HG02610 (cell line): ENCODE results near the gene CNTNAP5.
"Not testable (repeated sequence)": the region's sequence is repeated elsewhere in the genome, so short reads cannot be mapped to it uniquely, and the experiment has no call there.

Experiments used
- ATAC-seq: cut with Tn5 transposase; IDR thresholded peaks from one replicate; pipeline ENCODE4 v1.9.1; 2021; ENCODE audit warnings: mild to moderate bottlenecking, moderate library complexity; ENCODE audit not compliant: unreplicated experiment

The CNTNAP5 gene

DNA sequence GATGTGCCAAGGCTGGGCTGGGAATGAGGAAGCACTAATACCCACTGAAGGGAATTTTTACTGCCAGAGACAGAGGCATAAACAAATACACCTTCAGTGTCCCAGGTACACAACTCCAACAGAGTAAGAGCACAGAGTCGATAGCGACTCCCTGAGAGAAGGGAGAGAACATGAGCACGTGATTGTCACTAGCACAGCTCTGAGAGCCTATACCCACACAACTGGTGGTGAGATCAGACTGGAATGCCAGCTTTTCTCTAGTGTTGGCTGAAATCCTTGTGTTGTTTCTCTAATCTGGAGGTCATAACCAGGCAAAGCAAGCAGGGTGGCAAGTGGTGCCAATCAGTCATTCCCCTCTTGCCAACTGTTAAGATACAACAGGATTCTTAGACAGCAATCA, 377.2 kb downstream of the CNTNAP5 start:
- ATAC-seq: no peak

DNA sequence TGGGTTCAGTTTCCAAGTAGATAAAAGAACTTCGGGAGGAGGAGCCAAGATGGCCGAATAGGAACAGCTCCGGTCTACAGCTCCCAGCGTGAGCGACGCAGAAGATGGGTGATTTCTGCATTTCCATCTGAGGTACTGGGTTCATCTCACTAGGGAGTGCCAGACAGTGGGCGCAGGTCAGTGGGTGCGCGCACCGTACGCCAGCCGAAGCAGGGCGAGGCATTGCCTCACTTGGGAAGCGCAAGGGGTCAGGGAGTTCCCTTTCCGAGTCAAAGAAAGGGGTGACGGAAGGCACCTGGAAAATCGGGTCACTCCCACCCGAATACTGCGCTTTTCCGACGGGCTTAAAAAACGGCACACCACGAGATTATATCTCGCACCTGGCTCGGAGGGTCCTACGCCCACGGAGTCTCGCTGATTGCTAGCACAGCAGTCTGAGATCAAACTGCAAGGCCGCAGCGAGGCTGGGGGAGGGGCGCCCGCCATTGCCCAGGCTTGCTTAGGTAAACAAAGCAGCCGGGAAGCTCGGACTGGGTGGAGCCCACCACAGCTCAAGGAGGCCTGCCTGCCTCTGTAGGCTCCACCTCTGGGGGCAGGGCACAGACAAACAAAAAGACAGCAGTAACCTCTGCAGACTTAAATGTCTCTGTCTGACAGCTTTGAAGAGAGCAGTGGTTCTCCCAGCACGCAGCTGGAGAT, 382.9 kb downstream of the CNTNAP5 start:
- ATAC-seq: not testable (repeated sequence)

DNA sequence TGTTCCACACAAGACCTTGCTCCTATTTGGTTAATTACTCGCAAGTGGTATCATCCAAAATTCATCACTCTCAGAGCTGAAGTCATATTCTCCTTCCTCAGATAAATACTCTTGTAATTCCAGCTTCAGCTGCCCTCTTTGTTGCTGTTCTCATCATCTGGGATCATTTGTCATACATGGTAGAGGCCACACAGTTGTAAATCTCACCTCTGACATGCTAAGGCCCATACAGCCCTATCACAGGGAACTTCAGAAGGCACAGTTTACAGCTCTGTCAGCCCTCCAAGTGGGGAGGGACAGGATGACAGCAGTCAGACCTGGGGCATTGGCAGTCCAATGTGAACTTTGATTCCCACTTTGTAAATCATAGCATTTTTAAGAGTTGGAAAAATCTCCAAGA, 399.0 kb downstream of the CNTNAP5 start:
- no peak for ATAC-seq

DNA sequence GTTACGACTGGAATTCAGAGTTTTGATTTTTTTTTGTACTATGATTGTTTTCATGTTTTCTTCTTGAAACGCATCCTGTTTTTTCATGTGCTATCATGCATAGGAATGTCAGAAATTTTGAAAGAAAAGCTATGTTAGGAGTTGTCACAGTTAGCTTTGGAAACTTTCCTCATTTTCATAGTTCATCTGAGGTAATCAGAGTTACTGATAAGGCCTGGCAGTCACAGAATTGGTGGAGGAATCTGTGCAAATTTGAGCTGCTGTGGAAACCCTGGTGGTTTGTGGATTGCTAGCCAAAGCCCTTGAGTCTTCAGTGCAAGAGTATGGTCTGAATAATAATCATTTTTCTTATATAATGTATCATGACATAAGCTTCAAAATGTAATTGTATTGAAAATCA, 401.0 kb downstream of the CNTNAP5 start:
- no peak for ATAC-seq

DNA sequence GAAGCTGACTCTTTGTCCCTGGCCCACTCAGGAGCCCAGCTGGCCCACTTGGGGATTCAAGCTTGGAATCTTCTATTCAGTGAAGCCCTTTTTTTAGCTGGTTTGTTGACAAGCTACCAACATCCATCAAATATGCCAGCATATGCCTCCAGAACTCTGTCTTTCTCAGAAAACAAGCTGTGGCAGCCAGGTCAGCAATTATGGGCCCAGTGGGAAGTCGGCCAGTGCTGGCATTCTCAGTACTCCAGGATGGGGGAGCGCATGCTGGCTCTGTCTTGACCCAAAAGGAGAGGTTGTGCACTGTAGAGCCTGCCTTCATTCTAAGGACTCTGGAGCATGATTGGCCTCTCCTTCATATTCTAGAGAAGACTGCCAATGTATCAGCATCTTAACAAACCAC, 401.5 kb downstream of the CNTNAP5 start:
- no peak for ATAC-seq

DNA sequence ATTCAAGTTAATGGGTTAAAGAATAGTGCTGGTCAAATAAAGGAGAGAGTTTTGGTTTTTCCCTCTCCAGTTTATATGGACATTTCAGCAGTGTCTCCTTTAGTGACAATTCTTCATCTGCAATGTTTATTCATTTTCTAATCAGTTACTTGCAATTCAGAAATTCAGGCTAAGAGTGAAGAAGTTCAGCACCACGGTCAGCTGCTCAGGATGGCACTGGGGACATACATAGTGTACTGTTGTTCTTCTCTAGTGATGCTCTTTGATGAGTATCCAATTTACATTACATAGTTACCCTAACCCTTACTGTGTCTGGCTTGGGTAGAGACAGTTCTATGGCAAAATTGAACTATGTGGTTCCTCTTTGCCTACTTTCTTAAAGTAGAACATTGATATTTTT, 412.7 kb downstream of the CNTNAP5 start:
- ATAC-seq: no peak

DNA sequence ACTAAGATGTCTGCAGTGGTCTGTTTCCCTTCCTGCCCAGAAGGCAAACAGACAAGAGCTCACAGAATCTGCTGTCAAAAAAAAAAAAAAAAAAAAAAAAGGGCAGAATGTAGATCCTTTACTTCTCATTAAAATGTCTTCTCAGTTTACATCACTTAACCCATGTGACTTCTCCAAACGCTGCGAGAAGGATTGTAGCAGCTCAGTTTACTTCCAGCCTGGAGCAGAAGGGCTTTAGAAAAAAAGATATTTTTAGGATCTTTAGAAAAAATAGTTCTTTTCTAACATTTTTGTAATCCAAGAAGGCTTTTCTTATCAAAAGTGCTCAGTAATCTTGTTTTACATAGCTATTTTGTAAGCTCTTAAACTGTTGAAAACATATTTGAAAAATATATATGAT, 425.4 kb downstream of the CNTNAP5 start:
- no peak for ATAC-seq

DNA sequence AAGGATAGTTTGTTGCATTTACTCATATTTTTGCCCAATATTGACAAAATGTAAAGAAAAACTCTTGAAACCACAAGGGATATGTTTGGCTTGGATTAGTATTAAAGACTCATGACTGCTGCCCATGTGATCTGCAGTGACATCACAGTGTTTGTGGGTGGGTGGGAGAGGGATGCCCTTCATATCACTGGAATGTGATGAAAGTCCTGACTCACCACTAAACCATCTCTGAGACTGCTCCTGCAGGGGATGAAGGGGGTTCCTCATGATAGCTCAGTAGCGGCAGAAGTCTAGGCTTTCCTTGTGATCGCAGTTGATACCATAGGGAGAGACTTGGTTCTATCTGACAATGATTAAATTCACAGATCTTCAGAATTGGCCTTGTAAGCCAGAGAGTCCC, 451.2 kb downstream of the CNTNAP5 start:
- no peak for ATAC-seq

DNA sequence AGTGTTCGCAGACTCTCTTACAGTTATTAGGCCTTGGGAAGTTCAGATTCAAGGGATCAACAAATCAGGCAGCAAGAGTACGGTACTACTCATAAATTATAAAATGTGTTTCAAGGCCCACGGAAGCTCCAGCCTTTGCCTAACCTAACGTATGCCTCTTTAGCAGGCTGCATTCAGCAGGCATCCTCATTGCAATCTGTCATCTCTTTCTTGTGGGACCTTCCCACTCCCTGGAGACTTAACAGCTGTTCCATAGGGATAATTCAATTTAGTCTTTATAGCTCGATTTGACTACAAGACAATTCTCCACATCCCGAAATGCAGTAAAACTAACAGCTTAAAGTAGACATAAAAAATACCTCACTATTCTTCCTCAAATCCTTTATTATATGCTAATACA, 453.7 kb downstream of the CNTNAP5 start:
- no peak for ATAC-seq

DNA sequence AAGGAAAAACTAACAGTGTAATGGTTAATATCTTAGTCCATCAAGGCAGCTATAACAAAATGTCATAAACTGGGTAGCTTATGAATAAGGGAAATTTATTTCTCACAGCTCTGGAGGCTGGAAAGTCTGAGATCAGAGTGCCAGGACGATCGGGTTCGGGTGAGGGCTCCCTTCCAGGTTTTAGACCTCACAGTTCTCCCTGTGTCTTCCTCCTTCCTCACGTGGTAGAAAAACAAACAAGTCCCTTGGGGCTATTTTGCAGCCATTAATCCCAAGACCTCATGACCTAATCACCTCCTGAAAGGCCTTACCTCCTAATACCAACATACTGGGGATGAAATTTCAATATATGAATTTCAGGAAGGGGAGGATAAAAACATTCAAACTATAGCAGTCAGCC, 455.9 kb downstream of the CNTNAP5 start:
- ATAC-seq: no peak

DNA sequence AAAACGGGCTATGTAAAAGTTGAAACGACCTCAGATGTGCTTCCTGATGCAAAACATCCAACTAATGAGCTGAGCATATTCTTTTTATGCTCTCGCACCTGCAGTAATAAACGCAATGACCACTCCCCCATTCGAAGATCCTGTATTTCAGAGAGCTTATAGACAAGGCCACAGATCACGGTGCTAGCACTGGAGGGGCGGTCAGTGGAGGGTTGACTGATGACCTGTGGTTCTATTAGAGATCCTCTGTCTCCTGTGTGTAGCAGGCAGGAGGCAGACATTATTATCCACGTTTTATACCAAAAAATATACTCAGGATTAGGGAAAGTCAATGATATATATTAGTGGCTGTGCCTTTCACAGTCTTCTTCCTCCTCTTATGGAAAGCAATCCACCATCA, 457.0 kb downstream of the CNTNAP5 start:
- no peak for ATAC-seq

DNA sequence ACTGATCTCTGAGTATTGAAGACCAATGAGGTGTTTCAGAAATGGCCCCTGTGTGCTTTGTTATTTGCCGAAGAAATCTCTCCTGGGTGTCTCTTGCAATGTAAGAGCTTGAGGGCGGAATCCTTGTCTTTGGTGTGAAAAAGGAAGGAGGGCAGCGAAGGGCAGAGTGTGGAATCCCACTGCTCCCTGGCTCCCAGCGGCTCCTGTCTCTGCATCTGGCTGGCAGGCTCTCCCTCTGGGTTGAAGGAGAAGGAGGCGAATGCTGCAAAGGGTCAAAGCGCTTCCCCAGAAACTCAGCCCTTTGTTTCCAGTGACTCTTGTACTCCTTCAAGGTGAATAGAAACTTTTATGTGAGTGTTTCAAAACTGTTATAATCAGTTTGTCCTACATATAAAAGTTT, 457.5 kb downstream of the CNTNAP5 start:
- ATAC-seq: no peak

DNA sequence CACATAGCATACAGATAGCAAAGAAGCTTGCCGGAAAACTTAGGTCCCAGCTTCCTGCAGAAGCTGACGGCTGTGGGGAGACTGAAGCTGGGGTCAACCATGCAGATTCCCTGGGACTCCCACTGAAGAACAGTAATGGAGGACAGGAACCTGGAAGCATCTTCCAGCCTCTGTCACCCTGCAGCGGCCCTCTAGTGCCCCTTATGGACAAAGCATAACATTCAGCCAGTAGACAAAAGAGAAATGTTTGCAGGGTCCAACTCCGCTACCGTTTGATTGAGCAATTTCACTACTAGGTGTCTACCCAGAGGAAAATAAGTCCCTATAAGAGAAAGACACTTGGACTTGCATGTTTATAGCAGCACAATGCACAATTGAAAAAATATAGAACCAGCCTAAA, 460.6 kb downstream of the CNTNAP5 start:
- ATAC-seq: no peak

DNA sequence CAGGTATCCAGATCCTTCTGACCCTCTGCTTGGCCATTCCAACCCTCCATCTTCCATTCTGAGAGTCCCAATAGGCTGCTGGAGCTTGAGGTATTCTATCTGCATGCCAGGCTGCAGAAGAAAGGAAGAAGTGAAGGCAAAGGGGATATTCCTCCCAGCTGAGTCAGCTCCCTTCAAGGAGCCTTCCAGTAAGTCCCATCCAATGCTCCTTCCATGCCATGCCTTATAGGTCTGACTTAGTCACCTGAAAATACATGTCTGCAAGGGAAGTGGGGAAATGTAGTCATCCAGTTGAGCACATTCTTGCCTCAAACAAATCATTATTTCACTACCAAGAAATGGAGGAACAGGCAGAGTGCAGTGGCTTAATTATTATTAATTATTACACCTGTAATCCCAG, 464.6 kb downstream of the CNTNAP5 start:
- ATAC-seq: no peak

DNA sequence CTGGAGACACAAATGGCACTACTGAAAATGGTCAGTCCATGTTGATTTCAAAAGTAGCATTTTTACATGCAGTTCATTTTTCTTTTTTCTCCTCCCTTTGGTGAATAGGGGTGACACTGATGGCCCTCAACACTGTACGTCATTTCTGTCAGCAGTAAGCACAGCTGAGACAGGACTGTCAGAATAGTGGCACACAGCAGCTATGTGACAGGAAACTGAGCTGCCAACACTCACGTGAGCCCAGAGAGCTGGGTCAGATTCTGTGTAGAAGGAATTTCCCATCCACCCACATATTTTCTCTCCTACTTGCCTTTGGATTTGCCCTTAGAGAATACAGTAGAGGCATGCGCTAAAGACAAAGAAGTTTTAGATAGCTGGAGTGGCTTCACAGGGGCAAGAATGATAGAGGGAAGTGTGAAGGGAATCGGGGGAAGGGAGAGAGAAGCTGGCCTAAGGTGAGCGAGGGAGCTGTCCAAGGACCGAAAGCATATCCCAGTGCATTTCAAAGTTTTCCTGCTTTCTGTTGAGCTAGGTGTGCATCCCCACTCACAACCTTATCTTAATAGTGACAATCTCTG, 476.6 kb downstream of the CNTNAP5 start:
- ATAC-seq: no peak

DNA sequence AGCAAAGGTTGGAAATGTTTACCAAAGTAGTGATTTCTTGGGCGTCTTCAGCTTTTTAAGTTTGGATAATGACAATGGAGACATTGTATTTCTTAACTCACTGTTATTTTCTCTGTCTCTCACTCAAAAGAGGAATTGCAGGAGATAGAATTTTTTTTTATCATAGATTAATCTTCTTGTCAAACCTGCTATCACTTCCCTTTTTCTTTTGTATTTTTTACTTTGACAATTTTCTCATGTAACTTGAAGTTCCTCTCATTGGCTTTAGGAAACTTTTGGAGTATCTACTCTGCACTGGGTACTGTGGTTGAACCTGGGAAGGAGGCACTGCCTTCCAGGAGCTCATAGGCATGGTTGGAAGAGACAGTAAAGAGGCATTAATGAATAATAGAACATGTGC, 489.1 kb downstream of the CNTNAP5 start:
- ATAC-seq: no peak

DNA sequence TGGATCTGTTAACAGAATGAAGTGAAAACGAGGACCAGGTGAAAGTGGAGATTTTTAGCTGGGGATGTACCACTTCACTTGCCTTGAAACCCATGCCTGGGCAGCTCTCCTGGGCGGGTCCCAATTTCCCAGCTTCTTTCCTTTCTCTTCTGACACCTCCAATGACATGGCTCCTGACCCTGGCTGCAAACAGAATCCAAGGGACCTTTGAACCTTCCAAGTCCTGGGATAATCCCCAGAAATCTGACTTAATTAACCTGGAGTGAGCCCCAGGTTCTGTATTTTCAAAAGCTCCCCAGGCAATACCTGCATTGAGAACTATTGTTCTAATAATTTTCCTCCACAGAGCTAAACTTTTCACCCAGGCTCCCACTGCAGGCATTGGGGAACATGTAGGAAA, 495.9 kb downstream of the CNTNAP5 start:
- ATAC-seq: no peak

DNA sequence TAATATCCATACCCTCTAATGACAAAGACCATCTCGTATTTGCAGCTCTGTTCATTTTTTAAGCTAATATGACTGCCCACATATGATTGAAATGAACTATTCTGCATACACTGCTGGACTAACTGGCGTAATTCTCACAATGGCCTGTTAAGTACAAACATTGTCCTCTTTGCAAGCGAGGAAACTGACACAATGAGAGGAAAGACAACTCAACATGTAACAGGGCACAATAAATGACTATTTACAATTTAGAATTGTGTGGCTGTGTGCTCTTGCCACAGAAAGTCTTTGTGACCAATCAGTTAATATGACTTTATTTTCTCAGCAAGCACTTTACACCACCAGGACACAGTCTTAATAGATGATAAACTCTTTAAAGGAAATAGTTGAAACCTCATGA, 498.0 kb downstream of the CNTNAP5 start:
- ATAC-seq: no peak

DNA sequence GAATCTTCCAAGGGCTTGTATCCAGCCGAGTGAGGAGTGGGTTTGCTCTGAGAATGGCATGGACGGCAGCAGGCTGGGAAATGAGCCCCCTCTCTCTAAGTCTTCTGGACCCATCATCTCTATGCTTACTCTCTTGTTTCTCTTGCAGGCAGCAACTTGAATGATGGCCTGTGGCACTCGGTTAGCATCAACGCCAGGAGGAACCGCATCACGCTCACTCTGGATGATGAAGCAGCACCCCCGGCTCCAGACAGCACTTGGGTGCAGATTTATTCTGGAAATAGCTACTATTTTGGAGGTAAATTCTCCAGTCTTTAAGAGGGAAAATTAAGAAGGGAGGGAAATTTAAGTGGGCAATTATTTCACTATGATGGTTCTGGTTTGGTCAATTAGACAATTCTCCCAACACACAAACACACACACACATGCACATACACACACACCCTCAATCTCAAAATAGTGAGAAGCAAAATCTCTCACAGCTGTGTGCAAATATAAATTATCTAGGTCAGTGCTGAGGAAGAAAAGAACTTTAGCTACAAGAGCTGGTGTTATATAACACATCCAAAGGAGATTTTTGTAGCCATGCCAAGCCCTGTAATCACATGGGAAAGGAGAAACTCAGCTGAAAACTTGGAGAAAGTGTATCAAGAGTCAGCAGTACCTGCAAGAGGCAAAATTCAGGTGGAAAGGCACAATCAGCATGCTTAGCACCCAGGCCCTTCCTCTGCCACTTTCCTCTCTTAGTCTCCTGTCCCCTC, 499.2 kb downstream of the CNTNAP5 start:
- no peak for ATAC-seq

DNA sequence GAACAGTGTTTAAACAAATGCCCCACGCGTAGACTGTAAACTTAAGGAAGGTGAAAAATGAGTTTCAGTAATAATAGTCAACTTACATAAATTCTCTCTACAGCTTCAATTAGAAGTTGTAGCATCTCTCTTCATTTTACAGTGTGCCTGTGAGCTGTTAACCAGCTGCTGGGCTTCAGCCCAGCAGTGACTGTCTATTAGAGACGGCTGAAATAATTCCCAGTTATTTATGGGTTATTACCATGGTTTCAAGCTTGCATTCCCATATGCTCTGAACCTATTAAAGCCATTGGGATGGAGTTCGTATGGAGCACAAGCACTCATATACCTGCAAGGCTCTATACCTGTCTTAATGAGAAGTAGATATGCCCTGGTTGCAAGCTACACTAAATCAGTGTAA, 501.1 kb downstream of the CNTNAP5 start:
- ATAC-seq: no peak

DNA sequence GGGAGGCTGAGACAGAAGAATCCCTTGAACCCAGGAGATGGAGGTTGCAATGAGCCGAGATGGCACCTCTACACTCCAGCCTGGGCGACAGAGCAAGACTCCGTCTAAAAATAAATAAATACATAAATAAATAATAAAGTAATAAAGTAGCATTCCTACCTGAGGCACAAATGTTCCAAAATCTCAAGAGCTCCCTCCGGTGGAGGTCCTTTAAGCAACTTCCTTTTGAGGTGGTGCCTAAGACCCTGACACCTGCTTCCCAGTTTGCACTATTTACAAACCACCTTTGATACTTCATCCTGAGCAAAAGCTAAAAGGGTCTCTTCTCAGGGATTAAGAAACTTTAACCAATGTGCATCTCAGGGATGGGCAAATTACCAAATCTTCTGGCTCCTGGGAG, 505.1 kb downstream of the CNTNAP5 start:
- ATAC-seq: no peak

DNA sequence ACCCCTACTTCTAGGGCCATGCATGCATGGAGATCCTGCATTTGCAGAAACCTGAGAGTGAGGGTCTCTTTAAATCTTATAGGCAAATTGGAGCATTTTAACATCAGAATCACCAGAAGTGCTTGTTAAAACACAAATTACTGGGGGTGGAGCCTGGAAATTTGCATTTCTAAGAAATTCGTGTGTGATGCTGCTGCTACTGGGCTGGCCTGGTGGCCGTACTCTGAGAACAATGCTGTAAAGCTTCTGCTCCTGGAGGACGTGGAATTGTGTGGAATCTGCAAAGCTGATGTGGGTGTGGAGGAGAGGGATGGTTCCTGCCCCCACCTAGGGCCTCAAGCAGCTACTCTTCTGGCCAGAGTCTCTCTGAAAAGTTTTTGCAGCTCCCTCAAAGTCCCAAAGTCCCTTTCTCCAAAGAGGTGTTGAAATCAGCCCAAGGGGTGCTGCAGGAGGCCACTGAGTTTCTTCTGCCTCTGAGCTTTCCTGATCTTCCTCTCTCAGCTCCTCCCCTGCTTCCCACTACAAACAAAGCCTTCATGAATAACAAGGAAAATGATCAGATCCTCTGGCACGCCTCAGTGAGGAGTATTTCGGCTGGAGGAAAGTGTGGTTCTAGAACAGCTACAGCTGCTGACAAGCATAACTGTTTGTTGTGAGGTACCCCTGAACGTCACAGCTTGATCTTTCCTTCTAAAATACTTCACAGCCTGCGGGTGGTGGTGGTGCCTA, 508.3 kb downstream of the CNTNAP5 start:
- ATAC-seq: no peak
